Measurements from ENCODE around the gene SFMBT1. TPM values are rescaled to one million over a fixed set of nuclear protein-coding genes. Genes with fewer than 3 reads are reported as not detected.

The SFMBT1 gene
- total and polyA plus RNA-seq, 2 of the 8 experiments (the other 6 are each of a cell fraction or from before 2014, with no cell fraction given), result 8.1 to 16.8 TPM

GRCh38 chr3:52879090-52879489 lies 166.8 kb downstream of the SFMBT1 start (continued):
- TF ChIP-seq, protein P1, sequence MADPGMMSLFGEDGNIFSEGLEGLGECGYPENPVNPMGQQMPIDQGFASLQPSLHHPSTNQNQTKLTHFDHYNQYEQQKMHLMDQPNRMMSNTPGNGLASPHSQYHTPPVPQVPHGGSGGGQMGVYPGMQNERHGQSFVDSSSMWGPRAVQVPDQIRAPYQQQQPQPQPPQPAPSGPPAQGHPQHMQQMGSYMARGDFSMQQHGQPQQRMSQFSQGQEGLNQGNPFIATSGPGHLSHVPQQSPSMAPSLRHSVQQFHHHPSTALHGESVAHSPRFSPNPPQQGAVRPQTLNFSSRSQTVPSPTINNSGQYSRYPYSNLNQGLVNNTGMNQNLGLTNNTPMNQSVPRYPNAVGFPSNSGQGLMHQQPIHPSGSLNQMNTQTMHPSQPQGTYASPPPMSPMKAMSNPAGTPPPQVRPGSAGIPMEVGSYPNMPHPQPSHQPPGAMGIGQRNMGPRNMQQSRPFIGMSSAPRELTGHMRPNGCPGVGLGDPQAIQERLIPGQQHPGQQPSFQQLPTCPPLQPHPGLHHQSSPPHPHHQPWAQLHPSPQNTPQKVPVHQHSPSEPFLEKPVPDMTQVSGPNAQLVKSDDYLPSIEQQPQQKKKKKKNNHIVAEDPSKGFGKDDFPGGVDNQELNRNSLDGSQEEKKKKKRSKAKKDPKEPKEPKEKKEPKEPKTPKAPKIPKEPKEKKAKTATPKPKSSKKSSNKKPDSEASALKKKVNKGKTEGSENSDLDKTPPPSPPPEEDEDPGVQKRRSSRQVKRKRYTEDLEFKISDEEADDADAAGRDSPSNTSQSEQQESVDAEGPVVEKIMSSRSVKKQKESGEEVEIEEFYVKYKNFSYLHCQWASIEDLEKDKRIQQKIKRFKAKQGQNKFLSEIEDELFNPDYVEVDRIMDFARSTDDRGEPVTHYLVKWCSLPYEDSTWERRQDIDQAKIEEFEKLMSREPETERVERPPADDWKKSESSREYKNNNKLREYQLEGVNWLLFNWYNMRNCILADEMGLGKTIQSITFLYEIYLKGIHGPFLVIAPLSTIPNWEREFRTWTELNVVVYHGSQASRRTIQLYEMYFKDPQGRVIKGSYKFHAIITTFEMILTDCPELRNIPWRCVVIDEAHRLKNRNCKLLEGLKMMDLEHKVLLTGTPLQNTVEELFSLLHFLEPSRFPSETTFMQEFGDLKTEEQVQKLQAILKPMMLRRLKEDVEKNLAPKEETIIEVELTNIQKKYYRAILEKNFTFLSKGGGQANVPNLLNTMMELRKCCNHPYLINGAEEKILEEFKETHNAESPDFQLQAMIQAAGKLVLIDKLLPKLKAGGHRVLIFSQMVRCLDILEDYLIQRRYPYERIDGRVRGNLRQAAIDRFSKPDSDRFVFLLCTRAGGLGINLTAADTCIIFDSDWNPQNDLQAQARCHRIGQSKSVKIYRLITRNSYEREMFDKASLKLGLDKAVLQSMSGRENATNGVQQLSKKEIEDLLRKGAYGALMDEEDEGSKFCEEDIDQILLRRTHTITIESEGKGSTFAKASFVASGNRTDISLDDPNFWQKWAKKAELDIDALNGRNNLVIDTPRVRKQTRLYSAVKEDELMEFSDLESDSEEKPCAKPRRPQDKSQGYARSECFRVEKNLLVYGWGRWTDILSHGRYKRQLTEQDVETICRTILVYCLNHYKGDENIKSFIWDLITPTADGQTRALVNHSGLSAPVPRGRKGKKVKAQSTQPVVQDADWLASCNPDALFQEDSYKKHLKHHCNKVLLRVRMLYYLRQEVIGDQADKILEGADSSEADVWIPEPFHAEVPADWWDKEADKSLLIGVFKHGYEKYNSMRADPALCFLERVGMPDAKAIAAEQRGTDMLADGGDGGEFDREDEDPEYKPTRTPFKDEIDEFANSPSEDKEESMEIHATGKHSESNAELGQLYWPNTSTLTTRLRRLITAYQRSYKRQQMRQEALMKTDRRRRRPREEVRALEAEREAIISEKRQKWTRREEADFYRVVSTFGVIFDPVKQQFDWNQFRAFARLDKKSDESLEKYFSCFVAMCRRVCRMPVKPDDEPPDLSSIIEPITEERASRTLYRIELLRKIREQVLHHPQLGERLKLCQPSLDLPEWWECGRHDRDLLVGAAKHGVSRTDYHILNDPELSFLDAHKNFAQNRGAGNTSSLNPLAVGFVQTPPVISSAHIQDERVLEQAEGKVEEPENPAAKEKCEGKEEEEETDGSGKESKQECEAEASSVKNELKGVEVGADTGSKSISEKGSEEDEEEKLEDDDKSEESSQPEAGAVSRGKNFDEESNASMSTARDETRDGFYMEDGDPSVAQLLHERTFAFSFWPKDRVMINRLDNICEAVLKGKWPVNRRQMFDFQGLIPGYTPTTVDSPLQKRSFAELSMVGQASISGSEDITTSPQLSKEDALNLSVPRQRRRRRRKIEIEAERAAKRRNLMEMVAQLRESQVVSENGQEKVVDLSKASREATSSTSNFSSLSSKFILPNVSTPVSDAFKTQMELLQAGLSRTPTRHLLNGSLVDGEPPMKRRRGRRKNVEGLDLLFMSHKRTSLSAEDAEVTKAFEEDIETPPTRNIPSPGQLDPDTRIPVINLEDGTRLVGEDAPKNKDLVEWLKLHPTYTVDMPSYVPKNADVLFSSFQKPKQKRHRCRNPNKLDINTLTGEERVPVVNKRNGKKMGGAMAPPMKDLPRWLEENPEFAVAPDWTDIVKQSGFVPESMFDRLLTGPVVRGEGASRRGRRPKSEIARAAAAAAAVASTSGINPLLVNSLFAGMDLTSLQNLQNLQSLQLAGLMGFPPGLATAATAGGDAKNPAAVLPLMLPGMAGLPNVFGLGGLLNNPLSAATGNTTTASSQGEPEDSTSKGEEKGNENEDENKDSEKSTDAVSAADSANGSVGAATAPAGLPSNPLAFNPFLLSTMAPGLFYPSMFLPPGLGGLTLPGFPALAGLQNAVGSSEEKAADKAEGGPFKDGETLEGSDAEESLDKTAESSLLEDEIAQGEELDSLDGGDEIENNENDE (IDR thresholded peaks at IDR 0.05; ENCODE audit: insufficient replicate concordance, low read length), result no peak
- TF ChIP-seq BCL11A (IDR thresholded peaks at IDR 0.05; ENCODE audit: low read depth in 2 of 2, low read length in 2 of 2), result no peak
